Neural cell (in vitro differentiated cells): ENCODE results near the gene UBE2L3. TPM values are rescaled to one million over a fixed set of nuclear protein-coding genes. Genes with fewer than 3 reads are reported as not detected.

Source experiments
- H2AFZ ChIP-seq: fragments of 200-600, 300-800 bp; sonication (generic), shearing (Covaris generic); 2 replicates; pipeline ENCODE4 v1.6.0; 2014; ENCODE audit warnings: low read depth, mild to moderate bottlenecking, antibody characterized with exemption, low read length, moderate library complexity
- H3F3A ChIP-seq: fragments of 200-600 bp; shearing (Covaris generic); 2 replicates; pipeline ENCODE4 v1.6.1; 2016; ENCODE audit warnings: mild to moderate bottlenecking, moderate library complexity, mixed read lengths, antibody characterized with exemption, low read length; ENCODE audit not compliant: insufficient read depth, poor library complexity, severe bottlenecking
- H3K27ac ChIP-seq: fragments of 200-600, 300-800 bp; sonication (generic), shearing (Covaris generic); 2 replicates; pipeline ENCODE4 v1.5.1; 2014; ENCODE audit warnings: mild to moderate bottlenecking, low read length, moderate library complexity
- H3K27me3 ChIP-seq: fragments of 300-800, 200-600 bp; sonication (generic), shearing (Covaris generic); 2 replicates; pipeline ENCODE4 v1.6.0; 2014; ENCODE audit warnings: mild to moderate bottlenecking, low read depth, low read length, moderate library complexity; ENCODE audit not compliant: insufficient read depth
- H3K36me3 ChIP-seq: fragments of 300-800, 200-600 bp; sonication (generic), shearing (Covaris generic); 2 replicates; pipeline ENCODE4 v1.5.1; 2014; ENCODE audit warnings: mild to moderate bottlenecking, antibody characterized with exemption, low read length, moderate library complexity; ENCODE audit not compliant: insufficient read depth
- H3K4me2 ChIP-seq: fragments of 300-800, 200-600 bp; sonication (generic), shearing (Covaris generic); 2 replicates; pipeline ENCODE4 v1.6.0; 2014; ENCODE audit warnings: mild to moderate bottlenecking, low read length
- H3K4me3 ChIP-seq: fragments of 300-800, 200-600 bp; sonication (generic), shearing (Covaris generic); 2 replicates; pipeline ENCODE4 v1.5.1; 2014; ENCODE audit warnings: mild to moderate bottlenecking, low read length, moderate library complexity
- H3K79me2 ChIP-seq: fragments of 200-600 bp; shearing (Covaris generic); replicated peaks from 2 replicates; pipeline ENCODE4 v1.6.0; 2014; ENCODE audit warnings: mild to moderate bottlenecking, low read length, moderate library complexity; ENCODE audit not compliant: insufficient read depth
- H3K9ac ChIP-seq: fragments of 300-800, 200-600 bp; sonication (generic), shearing (Covaris generic); 2 replicates; pipeline ENCODE4 v1.6.1; 2016; ENCODE audit warnings: mild to moderate bottlenecking, low read length, mixed read lengths
- H3K9me2 ChIP-seq: fragments of 200-600 bp; shearing (Covaris generic); 2 replicates; pipeline ENCODE4 v1.6.1; 2016; ENCODE audit warnings: mild to moderate bottlenecking, low read length, mixed read lengths; ENCODE audit not compliant: insufficient read depth
- H3K9me3 ChIP-seq: fragments of 200-600, 300-800 bp; sonication (generic), shearing (Covaris generic); 2 replicates; pipeline ENCODE4 v1.6.1; 2016; ENCODE audit warnings: mild to moderate bottlenecking, mixed run types, low read length, moderate library complexity, mixed read lengths
- H4K20me1 ChIP-seq: fragments of 200-600 bp; shearing (Covaris generic); 2 replicates; pipeline ENCODE4 v1.6.1; 2016; ENCODE audit warnings: mild to moderate bottlenecking, mixed run types; ENCODE audit not compliant: insufficient read depth
- EP300 ChIP-seq: fragments of 450-650 bp; conservative IDR thresholded peaks from 2 replicates; pipeline ENCODE4 v1.6.1; 2014; ENCODE audit warnings: antibody characterized with exemption, mild to moderate bottlenecking, moderate library complexity; ENCODE audit not compliant: poor library complexity, severe bottlenecking
- EZH2 ChIP-seq: fragments of 200-600, 300-800 bp; shearing (Covaris generic), sonication (generic); IDR thresholded peaks from 2 replicates; pipeline ENCODE4 v1.6.1; 2014; ENCODE audit warnings: antibody characterized with exemption, low read length, borderline replicate concordance, mild to moderate bottlenecking; ENCODE audit not compliant: insufficient read depth, poor library complexity, severe bottlenecking
- MXI1 ChIP-seq: fragments of 450-650 bp; conservative IDR thresholded peaks from 2 replicates; pipeline ENCODE4 v1.6.1; 2014; ENCODE audit warnings: antibody characterized with exemption, mild to moderate bottlenecking; ENCODE audit not compliant: poor library complexity, severe bottlenecking
- POLR2AphosphoS5 ChIP-seq: IDR thresholded peaks from 2 replicates; pipeline ENCODE4 v1.6.1; 2012
- RAD21 ChIP-seq: fragments of 450-650 bp; conservative IDR thresholded peaks from 2 replicates; pipeline ENCODE4 v1.6.1; 2014; ENCODE audit warnings: antibody characterized with exemption, mild to moderate bottlenecking, moderate library complexity
- SMC3 ChIP-seq: fragments of 450-650 bp; conservative IDR thresholded peaks from 2 replicates; pipeline ENCODE4 v1.6.1; 2014; ENCODE audit warnings: antibody characterized with exemption, mild to moderate bottlenecking, moderate library complexity; ENCODE audit not compliant: poor library complexity
- TAF1 ChIP-seq: IDR thresholded peaks from 2 replicates; pipeline ENCODE4 v1.6.1; 2012; ENCODE audit warnings: low read depth
- polyA plus RNA-seq: library from polyadenylated mRNA; depleted of rRNA; stranded (reverse); fragments of >200 nt; gene quantifications from 2 replicates; pipeline ENCODE4 v1.2.3, GENCODE V29; 2014
- TF ChIP-seq, protein P1 (sequence below): fragments of 450-650 bp; IDR thresholded peaks from 2 replicates; pipeline ENCODE4 v1.5.1; 2014; ENCODE audit warnings: antibody characterized with exemption, mild to moderate bottlenecking, moderate library complexity; ENCODE audit not compliant: poor library complexity, severe bottlenecking
- TF ChIP-seq, protein P2 (sequence below): IDR thresholded peaks from 2 replicates; pipeline ENCODE4 v1.6.1; 2012; ENCODE audit warnings: borderline replicate concordance

UBE2L3 gene
- polyA plus RNA-seq, 1 donor from 2014 or later = 49.1 TPM

DNA sequence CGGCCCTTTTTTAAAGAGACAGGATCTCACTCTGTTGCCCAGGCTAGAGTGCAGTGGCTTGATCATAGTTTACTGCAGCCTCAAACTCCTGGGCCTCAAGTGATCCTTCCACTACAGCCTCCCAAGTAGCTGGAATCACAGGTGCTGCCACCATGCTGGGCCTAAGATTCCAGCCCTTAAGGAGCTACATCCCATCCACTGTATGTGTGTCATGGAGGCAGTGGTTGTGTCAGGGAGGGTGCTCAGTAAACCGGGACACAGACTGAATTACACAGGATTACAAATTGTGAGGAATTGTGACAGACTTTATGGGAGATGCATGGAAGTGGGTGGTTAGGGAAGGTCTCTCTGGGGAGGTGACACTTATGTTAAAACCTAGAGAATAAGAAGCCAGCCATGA, 96.2 kb downstream of the UBE2L3 start:
- no peak overlapping the region for H2AFZ ChIP-seq
- H3K27me3 ChIP-seq = no peaks in the 10 kb centered on the region
- H3K4me3 ChIP-seq = no peak overlapping the region
- H3K79me2 ChIP-seq = peaks cover 4% of the 10 kb centered on the region
- H3K27ac ChIP-seq = no peak overlapping the region
- H4K20me1 ChIP-seq = no peaks in the 10 kb centered on the region
- no peaks in the 10 kb centered on the region for H3K9me3 ChIP-seq
- no peak overlapping the region for H3K9ac ChIP-seq
- H3K4me2 ChIP-seq = no peak overlapping the region
- TF ChIP-seq, protein P1, sequence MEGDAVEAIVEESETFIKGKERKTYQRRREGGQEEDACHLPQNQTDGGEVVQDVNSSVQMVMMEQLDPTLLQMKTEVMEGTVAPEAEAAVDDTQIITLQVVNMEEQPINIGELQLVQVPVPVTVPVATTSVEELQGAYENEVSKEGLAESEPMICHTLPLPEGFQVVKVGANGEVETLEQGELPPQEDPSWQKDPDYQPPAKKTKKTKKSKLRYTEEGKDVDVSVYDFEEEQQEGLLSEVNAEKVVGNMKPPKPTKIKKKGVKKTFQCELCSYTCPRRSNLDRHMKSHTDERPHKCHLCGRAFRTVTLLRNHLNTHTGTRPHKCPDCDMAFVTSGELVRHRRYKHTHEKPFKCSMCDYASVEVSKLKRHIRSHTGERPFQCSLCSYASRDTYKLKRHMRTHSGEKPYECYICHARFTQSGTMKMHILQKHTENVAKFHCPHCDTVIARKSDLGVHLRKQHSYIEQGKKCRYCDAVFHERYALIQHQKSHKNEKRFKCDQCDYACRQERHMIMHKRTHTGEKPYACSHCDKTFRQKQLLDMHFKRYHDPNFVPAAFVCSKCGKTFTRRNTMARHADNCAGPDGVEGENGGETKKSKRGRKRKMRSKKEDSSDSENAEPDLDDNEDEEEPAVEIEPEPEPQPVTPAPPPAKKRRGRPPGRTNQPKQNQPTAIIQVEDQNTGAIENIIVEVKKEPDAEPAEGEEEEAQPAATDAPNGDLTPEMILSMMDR = no peak
- no peak for TF ChIP-seq RAD21
- no peak for TF ChIP-seq MXI1
- no peak for TF ChIP-seq SMC3
- TF ChIP-seq EP300 = no peak
- TF ChIP-seq EZH2 = no peak
- no peak for TF ChIP-seq POLR2AphosphoS5
- TF ChIP-seq TAF1 = no peak
- no peaks in the 10 kb centered on the region for H3K9me2 ChIP-seq
- H3K36me3 ChIP-seq = no peaks in the 10 kb centered on the region
- H3F3A ChIP-seq = no peaks in the 10 kb centered on the region

DNA sequence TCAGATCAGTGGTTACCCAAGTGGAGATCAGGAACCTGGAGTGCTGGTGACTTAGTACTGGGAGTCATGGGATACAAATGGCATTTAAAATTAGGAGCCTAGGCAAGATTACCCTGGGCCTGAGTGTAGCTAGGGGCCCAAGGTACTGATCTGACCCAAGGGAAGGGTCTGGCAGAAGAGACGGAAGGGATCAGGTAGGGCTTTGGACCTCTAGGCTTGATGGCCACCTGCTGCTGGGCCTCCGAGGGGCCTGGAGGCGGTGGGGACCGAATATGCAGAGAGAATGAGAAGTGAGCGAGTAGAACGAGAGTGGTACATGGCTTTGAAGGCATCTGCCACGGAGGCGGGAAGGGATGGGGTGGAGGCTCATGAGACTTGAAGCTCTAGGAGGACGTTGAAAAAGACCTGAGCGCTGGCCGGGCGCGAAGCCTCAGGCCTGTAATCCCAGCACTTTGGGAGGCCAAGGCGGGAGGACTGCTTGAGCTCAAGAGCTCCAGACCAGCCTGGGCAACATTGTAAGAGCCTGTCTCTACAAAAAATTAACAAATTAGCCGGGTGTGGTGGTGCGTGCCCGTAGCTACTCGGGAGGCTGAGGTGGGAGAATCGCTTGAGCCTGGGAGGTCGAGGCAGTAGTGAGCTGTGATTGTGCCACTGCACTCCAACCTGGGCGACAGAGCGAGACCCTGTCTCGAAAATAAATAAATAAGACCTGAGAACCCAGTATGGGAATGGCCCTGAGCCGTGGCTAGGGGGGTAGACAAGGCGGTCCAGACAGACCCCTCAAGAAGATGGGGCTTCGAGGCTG, 97.7 kb downstream of the UBE2L3 start:
- peak overlapping the region; percentile 87 for H3K9ac ChIP-seq
- no peak overlapping the region for H3K4me2 ChIP-seq
- H4K20me1 ChIP-seq = no peaks in the 10 kb centered on the region
- no peaks in the 10 kb centered on the region for H3K9me2 ChIP-seq
- peak overlapping the region; percentile 43 for H2AFZ ChIP-seq
- H3K9me3 ChIP-seq = no peaks in the 10 kb centered on the region
- no peaks in the 10 kb centered on the region for H3F3A ChIP-seq
- H3K79me2 ChIP-seq = peaks cover 4% of the 10 kb centered on the region
- no peaks in the 10 kb centered on the region for H3K27me3 ChIP-seq
- TF ChIP-seq, protein P2, sequence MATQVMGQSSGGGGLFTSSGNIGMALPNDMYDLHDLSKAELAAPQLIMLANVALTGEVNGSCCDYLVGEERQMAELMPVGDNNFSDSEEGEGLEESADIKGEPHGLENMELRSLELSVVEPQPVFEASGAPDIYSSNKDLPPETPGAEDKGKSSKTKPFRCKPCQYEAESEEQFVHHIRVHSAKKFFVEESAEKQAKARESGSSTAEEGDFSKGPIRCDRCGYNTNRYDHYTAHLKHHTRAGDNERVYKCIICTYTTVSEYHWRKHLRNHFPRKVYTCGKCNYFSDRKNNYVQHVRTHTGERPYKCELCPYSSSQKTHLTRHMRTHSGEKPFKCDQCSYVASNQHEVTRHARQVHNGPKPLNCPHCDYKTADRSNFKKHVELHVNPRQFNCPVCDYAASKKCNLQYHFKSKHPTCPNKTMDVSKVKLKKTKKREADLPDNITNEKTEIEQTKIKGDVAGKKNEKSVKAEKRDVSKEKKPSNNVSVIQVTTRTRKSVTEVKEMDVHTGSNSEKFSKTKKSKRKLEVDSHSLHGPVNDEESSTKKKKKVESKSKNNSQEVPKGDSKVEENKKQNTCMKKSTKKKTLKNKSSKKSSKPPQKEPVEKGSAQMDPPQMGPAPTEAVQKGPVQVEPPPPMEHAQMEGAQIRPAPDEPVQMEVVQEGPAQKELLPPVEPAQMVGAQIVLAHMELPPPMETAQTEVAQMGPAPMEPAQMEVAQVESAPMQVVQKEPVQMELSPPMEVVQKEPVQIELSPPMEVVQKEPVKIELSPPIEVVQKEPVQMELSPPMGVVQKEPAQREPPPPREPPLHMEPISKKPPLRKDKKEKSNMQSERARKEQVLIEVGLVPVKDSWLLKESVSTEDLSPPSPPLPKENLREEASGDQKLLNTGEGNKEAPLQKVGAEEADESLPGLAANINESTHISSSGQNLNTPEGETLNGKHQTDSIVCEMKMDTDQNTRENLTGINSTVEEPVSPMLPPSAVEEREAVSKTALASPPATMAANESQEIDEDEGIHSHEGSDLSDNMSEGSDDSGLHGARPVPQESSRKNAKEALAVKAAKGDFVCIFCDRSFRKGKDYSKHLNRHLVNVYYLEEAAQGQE = no peak
- TF ChIP-seq SMC3 = no peak
- TF ChIP-seq, protein P1 = no peak
- TF ChIP-seq MXI1 = no peak
- TF ChIP-seq EZH2 = no peak
- TF ChIP-seq TAF1 = no peak
- H3K36me3 ChIP-seq = no peaks in the 10 kb centered on the region
- H3K4me3 ChIP-seq = peak overlapping the region; percentile 100
- H3K27ac ChIP-seq = peak overlapping the region; percentile 89
